H9 (cell line): Measurements from ENCODE around the gene TCERG1L. TPM values are rescaled to one million over a fixed set of nuclear protein-coding genes. Genes with fewer than 3 reads are reported as not detected.

Source experiments
- DNase-seq: peaks from one replicate; pipeline ENCODE4 v3.0.0-alpha.2; 2017
- H2AFZ ChIP-seq: one replicate; pipeline ENCODE4 v1.6.1; 2013; ENCODE audit warnings: mild to moderate bottlenecking, low read length, control low read depth, moderate library complexity
- H2AK5ac ChIP-seq: 2 replicates; pipeline ENCODE4 v1.6.1; 2013; ENCODE audit warnings: low read length, control low read depth, mixed read lengths; ENCODE audit not compliant: insufficient read length
- H2BK120ac ChIP-seq: one replicate; pipeline ENCODE4 v1.6.1; 2013; ENCODE audit warnings: low read depth, mild to moderate bottlenecking, low read length, control low read depth, inconsistent platforms; ENCODE audit not compliant: poor library complexity, severe bottlenecking
- H2BK12ac ChIP-seq: 2 replicates; pipeline ENCODE4 v1.6.1; 2013; ENCODE audit warnings: low read length, control low read depth, mixed read lengths, low read depth; ENCODE audit not compliant: insufficient read length
- H2BK15ac ChIP-seq: 2 replicates; pipeline ENCODE4 v1.6.1; 2013; ENCODE audit warnings: low read depth, low read length, control low read depth
- H2BK20ac ChIP-seq: one replicate; pipeline ENCODE4 v1.6.1; 2013; ENCODE audit warnings: low read depth, mild to moderate bottlenecking, low read length, control low read depth, inconsistent platforms; ENCODE audit not compliant: poor library complexity, severe bottlenecking
- H2BK5ac ChIP-seq: 2 replicates; pipeline ENCODE4 v1.6.1; 2013; ENCODE audit warnings: low read length, control low read depth, mixed read lengths; ENCODE audit not compliant: insufficient read length
- H3K14ac ChIP-seq: 2 replicates; pipeline ENCODE4 v1.6.1; 2013; ENCODE audit warnings: low read length, control low read depth; ENCODE audit not compliant: insufficient read depth
- H3K18ac ChIP-seq: 2 replicates; pipeline ENCODE4 v1.6.1; 2013; ENCODE audit warnings: low read depth, mild to moderate bottlenecking, mixed read lengths, low read length, control low read depth; ENCODE audit not compliant: insufficient read length
- H3K23ac ChIP-seq: 2 replicates; pipeline ENCODE4 v1.6.1; 2013; ENCODE audit warnings: low read length, control low read depth, mixed read lengths, low read depth; ENCODE audit not compliant: insufficient read length
- H3K23me2 ChIP-seq: 2 replicates; pipeline ENCODE4 v1.6.1; 2013; ENCODE audit warnings: low read depth, mild to moderate bottlenecking, mixed read lengths, low read length, control low read depth; ENCODE audit not compliant: insufficient read length, poor library complexity, severe bottlenecking
- H3K27ac ChIP-seq: 2 replicates; pipeline ENCODE4 v1.5.1; 2013; ENCODE audit warnings: low read length, control low read depth, mixed read lengths, low read depth; ENCODE audit not compliant: insufficient read length
- H3K27me3 ChIP-seq: 2 replicates; pipeline ENCODE4 v1.6.1; 2013; ENCODE audit warnings: low read length, control low read depth, inconsistent platforms; ENCODE audit not compliant: insufficient read depth
- H3K4ac ChIP-seq: 2 replicates; pipeline ENCODE4 v1.6.1; 2013; ENCODE audit warnings: low read depth, mild to moderate bottlenecking, control low read depth, inconsistent platforms, low read length, moderate library complexity
- H3K4me1 ChIP-seq: 2 replicates; pipeline ENCODE4 v1.6.1; 2013; ENCODE audit warnings: low read length, control low read depth, inconsistent platforms; ENCODE audit not compliant: insufficient read depth
- H3K4me2 ChIP-seq: 2 replicates; pipeline ENCODE4 v1.6.1; 2013; ENCODE audit warnings: low read length, control low read depth, mixed read lengths; ENCODE audit not compliant: insufficient read length, insufficient read depth
- H3K56ac ChIP-seq: 2 replicates; pipeline ENCODE4 v1.6.1; 2013; ENCODE audit warnings: low read depth, mild to moderate bottlenecking, mixed read lengths, low read length, control low read depth; ENCODE audit not compliant: insufficient read length
- H3K79me1 ChIP-seq: 2 replicates; pipeline ENCODE4 v1.6.1; 2013; ENCODE audit warnings: low read depth, mild to moderate bottlenecking, moderate library complexity, low read length, control low read depth, inconsistent platforms; ENCODE audit not compliant: insufficient read depth, poor library complexity, severe bottlenecking
- H3K79me2 ChIP-seq: 2 replicates; pipeline ENCODE4 v1.6.1; 2013; ENCODE audit warnings: low read length, control low read depth, inconsistent platforms; ENCODE audit not compliant: insufficient read depth
- H3K9ac ChIP-seq: 2 replicates; pipeline ENCODE4 v1.6.1; 2013; ENCODE audit warnings: low read length, control low read depth, mixed read lengths; ENCODE audit not compliant: insufficient read length; ENCODE audit errors: extremely low read depth
- H3K9me3 ChIP-seq: one replicate; pipeline ENCODE4 v1.6.1; 2013; ENCODE audit warnings: low read depth, low read length, inconsistent platforms; ENCODE audit not compliant: control insufficient read depth
- H3T11ph ChIP-seq: one replicate; pipeline ENCODE4 v1.6.1; 2013; ENCODE audit warnings: mild to moderate bottlenecking, low read length, control low read depth, inconsistent platforms
- H4K20me1 ChIP-seq: one replicate; pipeline ENCODE4 v1.6.1; 2013; ENCODE audit not compliant: control insufficient read depth, insufficient read length, insufficient read depth
- H4K5ac ChIP-seq: 2 replicates; pipeline ENCODE4 v1.6.1; 2013; ENCODE audit warnings: low read depth, mild to moderate bottlenecking, mixed read lengths, low read length, control low read depth; ENCODE audit not compliant: insufficient read length
- H4K8ac ChIP-seq: replicated peaks from 2 replicates; pipeline ENCODE4 v1.6.1; 2013; ENCODE audit warnings: low read length, control low read depth, mixed read lengths, low read depth; ENCODE audit not compliant: insufficient read length
- H4K91ac ChIP-seq: 2 replicates; pipeline ENCODE4 v1.6.1; 2013; ENCODE audit warnings: low read depth, mild to moderate bottlenecking, moderate library complexity, mixed read lengths, low read length, control low read depth; ENCODE audit not compliant: insufficient read length
- H3K27ac Mint-ChIP-seq, 3 experiments: 2 replicates in 2 of 3; 3 replicates in 1 of 3; pipeline ENCODE4 v1.8.0; 2020 to 2021; ENCODE audit warnings: mixed read lengths in 3 of 3, mild to moderate bottlenecking in 1 of 3, moderate library complexity in 1 of 3
- H3K27me3 Mint-ChIP-seq: 2 replicates; pipeline ENCODE4 v1.8.0; 2021; ENCODE audit warnings: low read depth, mild to moderate bottlenecking, moderate library complexity, mixed read lengths
- H3K36me3 Mint-ChIP-seq, 3 experiments: 2 replicates in 2 of 3; 3 replicates in 1 of 3; pipeline ENCODE4 v1.8.0; 2020 to 2021; ENCODE audit warnings: low read depth in 3 of 3, mixed read lengths in 3 of 3; ENCODE audit not compliant: insufficient read depth in 1 of 3
- H3K4me1 Mint-ChIP-seq, 2 experiments: 2 replicates each; pipeline ENCODE4 v1.8.0; 2020; ENCODE audit warnings: mixed read lengths in 2 of 2
- H3K4me3 Mint-ChIP-seq, 2 experiments: 2 replicates in 1 of 2; 3 replicates in 1 of 2; pipeline ENCODE4 v1.8.0; 2020 to 2021; ENCODE audit warnings: mild to moderate bottlenecking in 2 of 2, mixed read lengths in 2 of 2, moderate library complexity in 1 of 2
- H3K9me3 Mint-ChIP-seq, 2 experiments: 2 replicates in 1 of 2; 3 replicates in 1 of 2; pipeline ENCODE4 v1.8.0; 2020; ENCODE audit warnings: mild to moderate bottlenecking in 2 of 2, mixed read lengths in 2 of 2, moderate library complexity in 1 of 2
- CTCF ChIP-seq: fragments of 200-600 bp; sonication (generic); conservative IDR thresholded peaks from 3 replicates; pipeline ENCODE4 v1.8.0; 2021; ENCODE audit warnings: antibody characterized with exemption, mild to moderate bottlenecking
- WGBS: extraction: QIAGEN DNeasy Blood & Tissue Kit; methylation state at CpG from one replicate; pipeline ENCODE4 v1.1.7; 2013; ENCODE audit warnings: missing lambda C conversion rate, low lambda C conversion rate, mixed read lengths; ENCODE audit not compliant: insufficient read length; ENCODE audit errors: extremely low coverage; 5-methylcytosine and 5-hydroxymethylcytosine counted together
- total RNA-seq: library from RNA; stranded (reverse); gene quantifications from 2 replicates; pipeline ENCODE4 v1.2.1, GENCODE V29; 2021

TCERG1L gene
- total RNA-seq, 1 experiment from 2014 or later = 3.3 TPM

GRCh38 chr10:131132681-131133080 lies 178.8 kb downstream of the TCERG1L start:
- H3K9me3 Mint-ChIP-seq = no peaks in the 10 kb centered on the region
- peaks cover 1% of the 10 kb centered on the region; the same call in 1 of the 2 replicates for H3K27me3 Mint-ChIP-seq
- H3K4me1 ChIP-seq = peaks cover 2% of the 10 kb centered on the region; the same call in 1 of the 2 replicates

More at GRCh38 chr10:131132681-131133080, 178.8 kb downstream of the TCERG1L start:
- Histone ChIP-seq H3K79me2 (no peaks in the 10 kb centered on the region), H2BK12ac (no peak overlapping the region), H4K8ac (no peak overlapping the region), H2AK5ac (no peak overlapping the region), H4K20me1 (no peaks in the 10 kb centered on the region), H3K18ac (no peak overlapping the region), H2BK15ac (no peak overlapping the region), H2BK120ac (no peak overlapping the region), H3K9me3 (no peaks in the 10 kb centered on the region), H3K27ac (no peak overlapping the region), H3K14ac (no peak overlapping the region; the same call in 1 of the 2 replicates), H2AFZ (no peak overlapping the region), H2BK20ac (no peak overlapping the region), H4K5ac (no peak overlapping the region), H3K79me1 (no peaks in the 10 kb centered on the region), H4K91ac (no peak overlapping the region), H3K23ac (no peak overlapping the region), H3K27me3 (no peaks in the 10 kb centered on the region), H2BK5ac (no peak overlapping the region), H3K4ac (no peak overlapping the region), H3K56ac (no peak overlapping the region), H3T11ph (no peak overlapping the region), H3K23me2 (no peaks in the 10 kb centered on the region), H3K9ac (no peak overlapping the region), H3K4me2 (no peak overlapping the region)
- no peak for TF ChIP-seq CTCF
- WGBS = no CpG with 5 or more reads among the region's 8 CpGs
- H3K36me3 Mint-ChIP-seq = peaks cover 0 to 3% (median 2%) of the 10 kb centered on the region in 3 experiments; a peak in 4 of 7 replicates
- no peak overlapping the region for H3K4me3 Mint-ChIP-seq
- DNase-seq = no peak
- H3K4me1 Mint-ChIP-seq = peaks cover 19 to 30% of the 10 kb centered on the region in 2 experiments
- no peak overlapping the region; a peak in 1 of 7 replicates for H3K27ac Mint-ChIP-seq
